Left kidney (tissue), 2 donors: ENCODE measurements around the gene ATP8A1. TPM values are rescaled to one million over a fixed set of nuclear protein-coding genes. Genes with fewer than 3 reads are reported as not detected.
A peak's percentile ranks its signal among the peaks of the same experiment; 100 is the strongest.
"Not testable (repeated sequence)": the region's sequence is repeated elsewhere in the genome, so short reads cannot be mapped to it uniquely, and the experiment has no call there.

ENCODE experiments used
- DNase-seq: peaks from one replicate; pipeline ENCODE4 v3.0.0-alpha.2; 2013
- polyA plus RNA-seq: library from polyadenylated mRNA; unstranded; fragments of 120-200 nt; gene quantifications from one replicate; pipeline ENCODE4 v1.2.1, GENCODE V29; 2013; ENCODE audit not compliant: insufficient read length

ATP8A1 gene
- polyA plus RNA-seq, 1 donor = 40.0 TPM

GRCh38 chr4:42411803-42412202, 245.1 kb downstream of the ATP8A1 start:
- DNase-seq = no peak

- DNase-seq = no peak
Observed at GRCh38 chr4:42410446-42410845, 246.5 kb downstream of the ATP8A1 start.

- no peak for DNase-seq
Observed at GRCh38 chr4:42404001-42404400, 252.9 kb downstream of the ATP8A1 start.

- DNase-seq = no peak
Observed at GRCh38 chr4:42401171-42401570, 255.7 kb downstream of the ATP8A1 start.

- DNase-seq = no peak
Observed at GRCh38 chr4:42399393-42399792, 257.5 kb downstream of the ATP8A1 start.

- peak; percentile 76 for DNase-seq
Observed at GRCh38 chr4:42398871-42399331, 258.0 kb downstream of the ATP8A1 start.

- no peak for DNase-seq
Observed at GRCh38 chr4:42398171-42398870, 258.6 kb downstream of the ATP8A1 start.

- DNase-seq = no peak
Observed at GRCh38 chr4:42397635-42398170, 259.2 kb downstream of the ATP8A1 start.

- peak; percentile 73 for DNase-seq
Observed at GRCh38 chr4:42396752-42397634, 259.9 kb downstream of the ATP8A1 start, which contains the start of gene SHISA3. Gene SHISA3 (plus strand): TSS chr4:42397488. CDS start chr4:42398057, 569 bp downstream.

GRCh38 chr4:42396361-42396751, 260.5 kb downstream of the ATP8A1 start:
- DNase-seq = no peak

- no peak for DNase-seq
Observed at GRCh38 chr4:42395595-42395994, 261.3 kb downstream of the ATP8A1 start.

- DNase-seq = no peak
Observed at GRCh38 chr4:42392436-42392835, 264.5 kb downstream of the ATP8A1 start.

GRCh38 chr4:42391981-42392380, 264.9 kb downstream of the ATP8A1 start:
- no peak for DNase-seq

- DNase-seq = no peak
Observed at GRCh38 chr4:42391355-42391664, 265.6 kb downstream of the ATP8A1 start.

- DNase-seq = no peak
Observed at GRCh38 chr4:42390622-42391354, 266.1 kb downstream of the ATP8A1 start.

- DNase-seq = no peak
Observed at GRCh38 chr4:42385516-42385915, 271.4 kb downstream of the ATP8A1 start.

- DNase-seq = no peak
Observed at GRCh38 chr4:42381666-42382065, 275.2 kb downstream of the ATP8A1 start.

- DNase-seq = no peak
Observed at GRCh38 chr4:42377497-42377896, 279.4 kb downstream of the ATP8A1 start.

- DNase-seq = not testable (repeated sequence)
Observed at GRCh38 chr4:42372303-42372702, 284.6 kb downstream of the ATP8A1 start.

GRCh38 chr4:42371305-42372252, 285.3 kb downstream of the ATP8A1 start:
- peak; percentile 62 for DNase-seq

- no peak for DNase-seq
Observed at GRCh38 chr4:42369489-42369888, 287.4 kb downstream of the ATP8A1 start.
